CD4-positive, CD25-positive, alpha-beta regulatory T cell (primary cell): Measurements from ENCODE around the gene MSH6. TPM values are rescaled to one million over a fixed set of nuclear protein-coding genes. Genes with fewer than 3 reads are reported as not detected.
A peak's percentile ranks its signal among the peaks of the same experiment; 100 is the strongest.

Source experiments
- ATAC-seq, 2 donors: fragments of 150-1000 bp; cut with Tn5 transposase; one replicate each; pipeline ENCODE4 v1.10.0; 2021; ENCODE audit warnings: low read depth in 2 of 2, moderate number of reproducible peaks in 2 of 2, moderate library complexity in 1 of 2
- DNase-seq, 3 donors: peaks; one replicate each; pipeline versions ENCODE4 v3.0.0 to v3.0.0-alpha.2; 2012 to 2022; ENCODE audit warnings: mixed read lengths in 1 of 3
- H3K27ac ChIP-seq: one replicate; pipeline ENCODE4 v1.7.0; 2013; ENCODE audit warnings: mild to moderate bottlenecking, low read length; ENCODE audit not compliant: insufficient read depth, poor library complexity, severe bottlenecking
- H3K27me3 ChIP-seq: one replicate; pipeline ENCODE4 v1.7.0; 2013; ENCODE audit warnings: low read length; ENCODE audit not compliant: control insufficient read depth, insufficient read depth
- H3K36me3 ChIP-seq: one replicate; pipeline ENCODE4 v1.7.0; 2013; ENCODE audit warnings: mild to moderate bottlenecking, low read length, moderate library complexity; ENCODE audit not compliant: control insufficient read depth, insufficient read depth
- H3K4me1 ChIP-seq: 2 replicates; pipeline ENCODE4 v1.7.0; 2013; ENCODE audit warnings: mild to moderate bottlenecking, low read length; ENCODE audit not compliant: insufficient read depth, control insufficient read depth, poor library complexity, severe bottlenecking
- H3K4me3 ChIP-seq: one replicate; pipeline ENCODE4 v1.7.0; 2013; ENCODE audit warnings: low read depth, mild to moderate bottlenecking, low read length, moderate library complexity
- H3K9me3 ChIP-seq, 2 experiments: 1 replicate in 1 of 2; 2 replicates in 1 of 2; pipeline ENCODE4 v1.7.0; 2013; ENCODE audit warnings: low read length in 2 of 2, mild to moderate bottlenecking in 1 of 2, moderate library complexity in 1 of 2; ENCODE audit not compliant: control insufficient read depth in 2 of 2
- H3K27ac Mint-ChIP-seq, 3 donors: one replicate each; pipeline ENCODE4 v1.8.0; 2020 to 2022; ENCODE audit warnings: mild to moderate bottlenecking in 3 of 3, mixed read lengths in 3 of 3, moderate library complexity in 2 of 3
- H3K27me3 Mint-ChIP-seq: one replicate; pipeline ENCODE4 v1.8.0; 2022; ENCODE audit warnings: mild to moderate bottlenecking, mixed read lengths
- H3K36me3 Mint-ChIP-seq: one replicate; pipeline ENCODE4 v1.8.0; 2020; ENCODE audit warnings: mixed read lengths
- H3K4me1 Mint-ChIP-seq, 4 donors: one replicate each; pipeline ENCODE4 v1.8.0; 2020 to 2022; ENCODE audit warnings: mixed read lengths in 4 of 4, mild to moderate bottlenecking in 1 of 4
- H3K4me3 Mint-ChIP-seq, 4 donors: one replicate each; pipeline ENCODE4 v1.8.0; 2020 to 2022; ENCODE audit warnings: mild to moderate bottlenecking in 4 of 4, mixed read lengths in 4 of 4, moderate library complexity in 3 of 4
- H3K9me3 Mint-ChIP-seq, 7 donors: one replicate each; pipeline ENCODE4 v1.8.0; 2020 to 2022; ENCODE audit warnings: mixed read lengths in 7 of 7, mild to moderate bottlenecking in 3 of 7, moderate library complexity in 2 of 7
- polyA plus RNA-seq, 4 donors: library from polyadenylated mRNA; unstranded; fragments of 300-500 nt; fragmentation: Illumina TruSeq; gene quantifications; one replicate each; pipeline ENCODE4 v1.2.3, GENCODE V29; 2021
- total RNA-seq: library from RNA; stranded (reverse); gene quantifications from one replicate; pipeline ENCODE4 v1.2.3, GENCODE V29; 2022

MSH6 gene
- total RNA-seq: 36.8 TPM
- 10 to 100 TPM; 19.7 to 28.1 (median 25.4) TPM for polyA plus RNA-seq

- Mint-ChIP-seq H3K9me3 (peaks cover 0 to 1% (median 0%) of the 10 kb centered on the region in 7 donors), H3K4me3 (peak within 1 kb of the TSS; percentile 90 to 99 (median 94)), H3K27me3 (no peaks in the 10 kb centered on the region), H3K27ac (peak within 1 kb of the TSS; percentile 75 to 87 (median 80)), H3K4me1 (peaks cover 16 to 40% (median 23%) of the 10 kb centered on the region in 4 donors), H3K36me3 (no peaks in the 10 kb centered on the region)
- Histone ChIP-seq H3K27ac (peak within 1 kb of the TSS; percentile 91), H3K27me3 (no peaks in the 10 kb centered on the region), H3K36me3 (no peaks in the 10 kb centered on the region), H3K4me3 (peak within 1 kb of the TSS; percentile 85), H3K4me1 (peaks cover 27% of the 10 kb centered on the region), H3K9me3 (no peaks in the 10 kb centered on the region)
- DNase-seq (peak; percentile 84 to 91 (median 89)), ATAC-seq (peak; percentile 93 to 95)
These were observed at the start of gene MSH6 for GRCh38 chr2:47782671-47783485. Gene MSH6, plus strand, starts transcription at chr2:47783145. Its CDS starts 89 bp downstream, at chr2:47783234.

GRCh38 chr2:47735136-47735869 is 47.6 kb upstream of the MSH6 start:
- no peak overlapping the region for H3K27ac Mint-ChIP-seq
- H3K4me1 ChIP-seq: no peaks in the 10 kb centered on the region
- no peak overlapping the region for H3K4me3 ChIP-seq

GRCh38 chr2:47735912-47736311 is 47.0 kb upstream of the MSH6 start:
- no peak overlapping the region for H3K27ac ChIP-seq
- H3K27me3 ChIP-seq: peaks cover 10% of the 10 kb centered on the region
- DNase-seq (no peak), ATAC-seq (no peak)
- H3K27me3 Mint-ChIP-seq: peaks cover 6% of the 10 kb centered on the region
- no peaks in the 10 kb centered on the region for H3K4me1 Mint-ChIP-seq
- H3K27ac Mint-ChIP-seq: peak overlapping the region in 1 of 3 donors; percentile 40
- no peaks in the 10 kb centered on the region for H3K36me3 ChIP-seq
- H3K9me3 Mint-ChIP-seq: peaks cover 0 to 4% (median 0%) of the 10 kb centered on the region in 7 donors
- no peak overlapping the region for H3K4me3 Mint-ChIP-seq
- no peaks in the 10 kb centered on the region for H3K4me1 ChIP-seq
- H3K4me3 ChIP-seq: no peak overlapping the region
- H3K36me3 Mint-ChIP-seq: no peaks in the 10 kb centered on the region
- H3K9me3 ChIP-seq: no peaks in the 10 kb centered on the region

More at GRCh38 chr2:47735136-47735869, 47.6 kb upstream of the MSH6 start:
- Mint-ChIP-seq H3K27me3 (peaks cover 6% of the 10 kb centered on the region), H3K36me3 (no peaks in the 10 kb centered on the region), H3K9me3 (peaks cover 0 to 4% (median 0%) of the 10 kb centered on the region in 7 donors), H3K4me3 (no peak overlapping the region), H3K4me1 (no peaks in the 10 kb centered on the region)
- H3K9me3 ChIP-seq: no peaks in the 10 kb centered on the region
- no peak overlapping the region for H3K27ac ChIP-seq
- peaks cover 10% of the 10 kb centered on the region for H3K27me3 ChIP-seq
- H3K36me3 ChIP-seq: no peaks in the 10 kb centered on the region
- DNase-seq: no peak
- no peak for ATAC-seq

GRCh38 chr2:47737191-47737975 is 45.6 kb upstream of the MSH6 start:
- Mint-ChIP-seq H3K9me3 (peaks cover 0 to 4% (median 0%) of the 10 kb centered on the region in 7 donors), H3K27ac (no peak overlapping the region), H3K27me3 (peaks cover 10% of the 10 kb centered on the region), H3K4me3 (no peak overlapping the region), H3K4me1 (no peaks in the 10 kb centered on the region), H3K36me3 (no peaks in the 10 kb centered on the region)
- H3K9me3 ChIP-seq: no peaks in the 10 kb centered on the region
- ATAC-seq: no peak
- no peak overlapping the region for H3K27ac ChIP-seq
- DNase-seq: no peak
- H3K4me1 ChIP-seq: no peaks in the 10 kb centered on the region
- no peaks in the 10 kb centered on the region for H3K36me3 ChIP-seq
- peaks cover 14% of the 10 kb centered on the region for H3K27me3 ChIP-seq
- H3K4me3 ChIP-seq: no peak overlapping the region

GRCh38 chr2:47738331-47738730 is 44.6 kb upstream of the MSH6 start:
- no peaks in the 10 kb centered on the region for H3K36me3 Mint-ChIP-seq
- Histone ChIP-seq H3K36me3 (no peaks in the 10 kb centered on the region), H3K27ac (no peak overlapping the region), H3K4me1 (no peaks in the 10 kb centered on the region), H3K9me3 (no peaks in the 10 kb centered on the region), H3K27me3 (peaks cover 16% of the 10 kb centered on the region), H3K4me3 (no peak overlapping the region)
- H3K4me3 Mint-ChIP-seq: no peak overlapping the region
- no peaks in the 10 kb centered on the region for H3K4me1 Mint-ChIP-seq
- ATAC-seq: no peak
- no peak overlapping the region for H3K27ac Mint-ChIP-seq
- peaks cover 11% of the 10 kb centered on the region for H3K27me3 Mint-ChIP-seq
- H3K9me3 Mint-ChIP-seq: peaks cover 0 to 4% (median 0%) of the 10 kb centered on the region in 7 donors
- no peak for DNase-seq

- no peak overlapping the region for H3K4me3 Mint-ChIP-seq
- Histone ChIP-seq H3K27ac (no peak overlapping the region), H3K4me1 (no peaks in the 10 kb centered on the region), H3K4me3 (no peak overlapping the region), H3K27me3 (peaks cover 8% of the 10 kb centered on the region), H3K9me3 (no peaks in the 10 kb centered on the region), H3K36me3 (no peaks in the 10 kb centered on the region)
- DNase-seq: no peak
- no peaks in the 10 kb centered on the region for H3K36me3 Mint-ChIP-seq
- peaks cover 5% of the 10 kb centered on the region for H3K27me3 Mint-ChIP-seq
- no peak for ATAC-seq
- H3K4me1 Mint-ChIP-seq: no peaks in the 10 kb centered on the region
- H3K9me3 Mint-ChIP-seq: peaks cover 0 to 1% (median 0%) of the 10 kb centered on the region in 7 donors
- no peak overlapping the region for H3K27ac Mint-ChIP-seq
These were observed 41.8 kb upstream of the MSH6 start for GRCh38 chr2:47741101-47741500.

GRCh38 chr2:47741637-47742036 is 41.3 kb upstream of the MSH6 start:
- Histone ChIP-seq H3K36me3 (no peaks in the 10 kb centered on the region), H3K9me3 (no peaks in the 10 kb centered on the region), H3K27ac (no peak overlapping the region), H3K27me3 (peaks cover 8% of the 10 kb centered on the region), H3K4me3 (no peak overlapping the region), H3K4me1 (no peaks in the 10 kb centered on the region)
- Mint-ChIP-seq H3K9me3 (peaks cover 0 to 4% (median 0%) of the 10 kb centered on the region in 7 donors), H3K4me3 (no peak overlapping the region), H3K36me3 (no peaks in the 10 kb centered on the region), H3K27me3 (peaks cover 5% of the 10 kb centered on the region), H3K27ac (no peak overlapping the region), H3K4me1 (no peaks in the 10 kb centered on the region)
- DNase-seq (no peak), ATAC-seq (no peak)
